PC-9 (cell line): ENCODE results near the gene FGFR2. TPM values are rescaled to one million over a fixed set of nuclear protein-coding genes. Genes with fewer than 3 reads are reported as not detected.

ENCODE experiments used
- BruUV-seq: library from RNA; stranded (reverse); fragments of 400-500 nt; replicated peaks from 2 replicates; lab custom pipeline; 2021; lab: Mats Ljungman, UMichigan
- CTCF ChIA-PET: fragments of 300-600 bp; sonication (Branson Sonifier 250); formaldehyde crosslinking; loops from one replicate; lab custom pipeline; 2022; ENCODE audit warnings: antibody characterized with exemption; lab: Charles Lee
- POLR2A ChIA-PET: fragments of 300-600 bp; sonication (Branson Sonifier 250); formaldehyde crosslinking; loops from one replicate; lab custom pipeline; 2022; ENCODE audit warnings: antibody characterized with exemption; ENCODE audit not compliant: unreplicated experiment; lab: Charles Lee
- DNase-seq, 2 experiments: peaks; one replicate each; pipeline versions ENCODE4 v3.0.0 to v3.0.0-alpha.2; 2015 to 2022; ENCODE audit warnings: mixed read lengths in 1 of 2
- H2AFZ ChIP-seq: fragments of 200-600 bp; sonication (generic); 2 replicates; pipeline ENCODE4 v1.8.1; 2017; ENCODE audit warnings: antibody characterized with exemption
- H3F3A ChIP-seq: fragments of 200-600 bp; sonication (generic); 2 replicates; pipeline ENCODE4 v1.8.1; 2017; ENCODE audit warnings: antibody characterized with exemption, mild to moderate bottlenecking, low read depth; ENCODE audit not compliant: insufficient read depth
- H3K27ac ChIP-seq: fragments of 200-600 bp; sonication (generic); 2 replicates; pipeline ENCODE4 v1.6.1; 2016; ENCODE audit warnings: mixed run types
- H3K27me3 ChIP-seq: fragments of 200-600 bp; sonication (generic); 2 replicates; pipeline ENCODE4 v1.6.1; 2016; ENCODE audit warnings: low read depth, mixed run types; ENCODE audit not compliant: insufficient read depth
- H3K36me3 ChIP-seq: fragments of 200-600 bp; sonication (generic); 2 replicates; pipeline ENCODE4 v1.6.1; 2016; ENCODE audit warnings: low read depth, mixed run types
- H3K4me1 ChIP-seq: fragments of 200-600 bp; sonication (generic); replicated peaks from 2 replicates; pipeline ENCODE4 v1.6.1; 2016; ENCODE audit warnings: mixed run types; ENCODE audit not compliant: insufficient read depth
- H3K4me2 ChIP-seq: fragments of 200-600 bp; sonication (generic); 2 replicates; pipeline ENCODE4 v1.6.1; 2017; ENCODE audit warnings: mixed run types
- H3K4me3 ChIP-seq: fragments of 200-600 bp; sonication (generic); 2 replicates; pipeline ENCODE4 v1.6.1; 2016; ENCODE audit warnings: mixed run types
- H3K79me2 ChIP-seq: fragments of 200-600 bp; sonication (generic); 2 replicates; pipeline ENCODE4 v1.6.1; 2017; ENCODE audit warnings: low read depth, mixed run types
- H3K9me2 ChIP-seq: fragments of 200-600 bp; sonication (generic); 2 replicates; pipeline ENCODE4 v1.8.1; 2017; ENCODE audit warnings: mild to moderate bottlenecking; ENCODE audit not compliant: insufficient read depth
- H3K9me3 ChIP-seq: fragments of 200-600 bp; sonication (generic); 2 replicates; pipeline ENCODE4 v1.8.1; 2016; ENCODE audit warnings: low read depth; ENCODE audit not compliant: insufficient read depth
- H4K20me1 ChIP-seq: fragments of 200-600 bp; sonication (generic); 2 replicates; pipeline ENCODE4 v1.8.1; 2017; ENCODE audit not compliant: insufficient read depth
- CTCF ChIP-seq: fragments of 200-600 bp; sonication (generic); conservative IDR thresholded peaks from 2 replicates; pipeline ENCODE4 v1.6.1; 2017; ENCODE audit warnings: mixed run types, antibody characterized with exemption, mild to moderate bottlenecking, moderate library complexity
- EZH2 ChIP-seq: fragments of 200-600 bp; sonication (generic); IDR thresholded peaks from 2 replicates; pipeline ENCODE4 v1.8.0; 2017; ENCODE audit warnings: antibody characterized with exemption, low read depth
- intact Hi-C: fragments of 100-400 bp; cut with micrococcal nuclease; formaldehyde crosslinking; loops from one replicate; pipeline ENCODE4 v1.10.0; 2022; ENCODE audit not compliant: unreplicated experiment
- total RNA-seq: library from RNA; stranded (reverse); gene quantifications from 2 replicates; pipeline ENCODE4 v1.2.3, GENCODE V29; 2021

FGFR2 gene
- total RNA-seq, 1 experiment from 2014 or later, result not detected

- H3K27ac ChIP-seq, result no peak overlapping the region
- no peak overlapping the region for H3K4me3 ChIP-seq
- H3K36me3 ChIP-seq, result no peaks in the 10 kb centered on the region
- BruUV-seq, result no TSS peak
- TF ChIP-seq CTCF (no peak), EZH2 (no peak)
- no peaks in the 10 kb centered on the region for H3F3A ChIP-seq
- ChIA-PET CTCF (no interaction called here), POLR2A (no interaction called here)
- no peak overlapping the region for H2AFZ ChIP-seq
- H3K9me3 ChIP-seq, result no peaks in the 10 kb centered on the region
- intact Hi-C loops, result no loop called here
- no peaks in the 10 kb centered on the region for H3K79me2 ChIP-seq
- H3K9me2 ChIP-seq, result no peaks in the 10 kb centered on the region
- no peaks in the 10 kb centered on the region for H4K20me1 ChIP-seq
- no peak overlapping the region for H3K4me2 ChIP-seq
- DNase-seq, result no peak
- peaks cover 18% of the 10 kb centered on the region for H3K27me3 ChIP-seq
- H3K4me1 ChIP-seq, result no peaks in the 10 kb centered on the region
These were observed 17.7 kb downstream of the FGFR2 start for GRCh38 chr10:121580276-121581116.

- H3K36me3 ChIP-seq, result no peaks in the 10 kb centered on the region
- H4K20me1 ChIP-seq, result no peaks in the 10 kb centered on the region
- H3K4me1 ChIP-seq, result no peaks in the 10 kb centered on the region
- CTCF ChIA-PET, result no interaction called here
- TF ChIP-seq CTCF, result no peak
- no peak for TF ChIP-seq EZH2
- H3K9me3 ChIP-seq, result no peaks in the 10 kb centered on the region
- H3K4me2 ChIP-seq, result no peak overlapping the region
- H3K27me3 ChIP-seq, result peaks cover 26% of the 10 kb centered on the region
- intact Hi-C loops, result no loop called here
- no peaks in the 10 kb centered on the region for H3K79me2 ChIP-seq
- DNase-seq, result peak; percentile 38 to 42
- H3F3A ChIP-seq, result no peaks in the 10 kb centered on the region
- no peak overlapping the region for H3K4me3 ChIP-seq
- POLR2A ChIA-PET, result no interaction called here
- H3K27ac ChIP-seq, result no peak overlapping the region
- no TSS peak for BruUV-seq
- H3K9me2 ChIP-seq, result no peaks in the 10 kb centered on the region
- no peak overlapping the region for H2AFZ ChIP-seq
These were observed 18.6 kb downstream of the FGFR2 start for GRCh38 chr10:121579656-121580055.

- no peak overlapping the region for H3K4me2 ChIP-seq
- TF ChIP-seq CTCF (no peak), EZH2 (no peak)
- H3K9me3 ChIP-seq, result no peaks in the 10 kb centered on the region
- H4K20me1 ChIP-seq, result no peaks in the 10 kb centered on the region
- no peaks in the 10 kb centered on the region for H3F3A ChIP-seq
- POLR2A ChIA-PET, result no interaction called here
- peaks cover 28% of the 10 kb centered on the region for H3K27me3 ChIP-seq
- H3K27ac ChIP-seq, result no peak overlapping the region
- H2AFZ ChIP-seq, result no peak overlapping the region
- CTCF ChIA-PET, result no interaction called here
- H3K4me1 ChIP-seq, result no peaks in the 10 kb centered on the region
- no peaks in the 10 kb centered on the region for H3K36me3 ChIP-seq
- intact Hi-C loops, result no loop called here
- BruUV-seq, result no TSS peak
- no peaks in the 10 kb centered on the region for H3K9me2 ChIP-seq
- no peak for DNase-seq
- no peaks in the 10 kb centered on the region for H3K79me2 ChIP-seq
- H3K4me3 ChIP-seq, result no peak overlapping the region
These were observed 19.3 kb downstream of the FGFR2 start for GRCh38 chr10:121578965-121579364.
